ENCODE measurements around the gene UBE2M.

GRCh38 chr19:58557221-58558065 is 968 bp downstream of the UBE2M start:
- TF ChIP-seq CTCF (IDR thresholded peaks at IDR 0.05; ENCODE audit: poor library complexity) (no peak), EZH2 (IDR thresholded peaks at IDR 0.05; ENCODE audit: borderline replicate concordance) (no peak), EZH2phosphoT487 (IDR thresholded peaks at IDR 0.05; ENCODE audit: low read depth, severe bottlenecking, unreplicated experiment) (no peak)

Data from hepatocyte (in vitro differentiated cells).